GM23338 (cell line): Measurements from ENCODE around the gene ERF. TPM values are rescaled to one million over a fixed set of nuclear protein-coding genes. Genes with fewer than 3 reads are reported as not detected.

ENCODE experiments used
- polyA plus RNA-seq: library from polyadenylated mRNA; unstranded; fragments of >200 nt; fragmentation: Nextera tagmentation; extraction: Ambion mirVana; gene quantifications from 2 replicates; pipeline ENCODE4 v1.2.1, GENCODE V29; 2016
- total RNA-seq: library from RNA; depleted of rRNA; stranded (reverse); fragments of >200 nt; shearing (Covaris generic); gene quantifications from 2 replicates; pipeline ENCODE4 v1.2.3, GENCODE V29; 2014; rRNA removed

Gene ERF
- total and polyA plus RNA-seq, 2 experiments from 2014 or later = 29.4 to 49.4 TPM

Other genes with a start within 250 kb of the ERF start
- 34.3 and 42.5 TPM in 2 replicates for gene GRIK5, start 184.9 kb downstream of the ERF start, total RNA-seq
- 5.1 and 6.2 TPM in 2 replicates for gene GRIK5, start 184.9 kb downstream of the ERF start, polyA plus RNA-seq
- 50.8 and 61.2 TPM in 2 replicates for gene ZNF574, start 179.0 kb downstream of the ERF start, total RNA-seq
- gene ZNF574, start 179.0 kb downstream of the ERF start, polyA plus RNA-seq = 18.7 and 19.4 TPM in 2 replicates
- 2.3 and 2.4 TPM in 2 replicates for gene POU2F2, start 122.7 kb downstream of the ERF start, total RNA-seq
- gene POU2F2, start 122.7 kb downstream of the ERF start, polyA plus RNA-seq = 4.6 and 5.1 TPM in 2 replicates
- gene DEDD2, start 37.5 kb downstream of the ERF start, total RNA-seq = 59.4 and 63.0 TPM in 2 replicates
- 23.4 and 25.6 TPM in 2 replicates for gene DEDD2, start 37.5 kb downstream of the ERF start, polyA plus RNA-seq
- gene ZNF526, start 34.8 kb downstream of the ERF start, total RNA-seq = 12.7 and 13.3 TPM in 2 replicates
- gene ZNF526, start 34.8 kb downstream of the ERF start, polyA plus RNA-seq = 4.7 and 5.8 TPM in 2 replicates
- gene GSK3A, start 12.5 kb downstream of the ERF start, total RNA-seq = 40.7 and 47.0 TPM in 2 replicates
- gene GSK3A, start 12.5 kb downstream of the ERF start, polyA plus RNA-seq = 17.7 and 19.2 TPM in 2 replicates
- gene CIC, start 14.1 kb upstream of the ERF start, total RNA-seq = 31.8 and 42.0 TPM in 2 replicates
- gene CIC, start 14.1 kb upstream of the ERF start, polyA plus RNA-seq = 13.2 and 13.9 TPM in 2 replicates
- gene PRR19, start 47.0 kb upstream of the ERF start, total RNA-seq = 3.6 and 8.1 TPM in 2 replicates
- 4.1 and 5.6 TPM in 2 replicates for gene PRR19, start 47.0 kb upstream of the ERF start, polyA plus RNA-seq
- 139 and 162 TPM in 2 replicates for gene PAFAH1B3, start 47.5 kb upstream of the ERF start, total RNA-seq
- gene PAFAH1B3, start 47.5 kb upstream of the ERF start, polyA plus RNA-seq = 195 and 197 TPM in 2 replicates
- 1.3 and 5.4 TPM in 2 replicates for gene TMEM145, start 58.2 kb upstream of the ERF start, total RNA-seq
- 1.9 and 2.3 TPM in 2 replicates for gene TMEM145, start 58.2 kb upstream of the ERF start, polyA plus RNA-seq
- gene MEGF8, start 70.5 kb upstream of the ERF start, total RNA-seq = 32.1 and 40.5 TPM in 2 replicates
- 4.7 and 6.2 TPM in 2 replicates for gene MEGF8, start 70.5 kb upstream of the ERF start, polyA plus RNA-seq
- 6.7 TPM in 1 of 2 replicates, not detected in the other for gene CNFN, start 135.2 kb upstream of the ERF start, total RNA-seq
- 54.5 and 71.5 TPM in 2 replicates for gene CNFN, start 135.2 kb upstream of the ERF start, polyA plus RNA-seq
- 10.9 and 16.2 TPM in 2 replicates for gene LIPE, start 172.3 kb upstream of the ERF start, total RNA-seq
- gene LIPE, start 172.3 kb upstream of the ERF start, polyA plus RNA-seq = 4.3 and 5.8 TPM in 2 replicates
- gene CXCL17, start 187.8 kb upstream of the ERF start, total RNA-seq = not detected in 2 replicates
- 0.39 TPM in 1 of 2 replicates, not detected in the other for gene CXCL17, start 187.8 kb upstream of the ERF start, polyA plus RNA-seq